GM19438 (cell line): ENCODE data around the gene SELENON.

Experiments used
- ATAC-seq: cut with Tn5 transposase; IDR thresholded peaks from one replicate; pipeline ENCODE4 v1.9.1; 2021; ENCODE audit warnings: low read depth; ENCODE audit not compliant: unreplicated experiment

The SELENON gene, protein sequence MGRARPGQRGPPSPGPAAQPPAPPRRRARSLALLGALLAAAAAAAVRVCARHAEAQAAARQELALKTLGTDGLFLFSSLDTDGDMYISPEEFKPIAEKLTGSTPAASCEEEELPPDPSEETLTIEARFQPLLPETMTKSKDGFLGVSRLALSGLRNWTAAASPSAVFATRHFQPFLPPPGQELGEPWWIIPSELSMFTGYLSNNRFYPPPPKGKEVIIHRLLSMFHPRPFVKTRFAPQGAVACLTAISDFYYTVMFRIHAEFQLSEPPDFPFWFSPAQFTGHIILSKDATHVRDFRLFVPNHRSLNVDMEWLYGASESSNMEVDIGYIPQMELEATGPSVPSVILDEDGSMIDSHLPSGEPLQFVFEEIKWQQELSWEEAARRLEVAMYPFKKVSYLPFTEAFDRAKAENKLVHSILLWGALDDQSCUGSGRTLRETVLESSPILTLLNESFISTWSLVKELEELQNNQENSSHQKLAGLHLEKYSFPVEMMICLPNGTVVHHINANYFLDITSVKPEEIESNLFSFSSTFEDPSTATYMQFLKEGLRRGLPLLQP

GRCh38 chr1:25799935-25800702 is at the start of gene SELENON:
TSS of gene SELENON (plus strand) at chr1:25800193. CDS start at chr1:25800231, 38 bp downstream.
- no peak for ATAC-seq

DNA sequence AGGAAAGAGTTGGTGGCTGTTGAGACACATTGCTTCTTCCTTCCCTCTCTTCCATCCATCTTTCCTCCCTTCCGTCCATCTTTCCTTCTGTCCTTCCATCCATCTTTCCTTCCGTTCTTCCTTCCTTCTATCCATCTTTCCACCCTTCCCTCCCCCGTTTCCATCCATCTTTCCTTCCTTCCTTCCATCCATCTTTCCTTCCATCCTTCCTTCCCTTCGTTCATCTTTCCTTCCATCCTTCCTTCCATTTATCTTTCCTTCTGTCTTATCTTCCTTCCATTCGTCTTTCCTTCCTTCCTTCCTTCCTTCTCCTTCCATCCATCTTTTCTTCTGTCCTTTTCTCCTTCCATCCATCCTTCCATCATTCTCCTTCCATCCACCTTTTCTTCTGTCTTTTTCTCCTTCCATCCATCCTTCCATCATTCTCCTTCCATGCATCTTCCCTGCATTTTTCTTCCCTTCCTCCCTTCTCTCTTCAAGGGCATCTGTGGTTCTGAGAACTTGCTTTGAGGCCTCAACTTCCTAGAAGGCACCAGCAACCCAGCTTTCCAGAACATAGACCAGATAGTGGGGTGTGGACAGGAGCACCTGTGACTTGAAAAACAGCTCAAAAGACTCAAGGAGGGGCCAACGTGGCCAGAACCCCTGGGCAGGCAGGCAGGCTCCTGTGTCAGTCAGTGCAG is 48.9 kb upstream of the SELENON start:
- no peak for ATAC-seq

DNA sequence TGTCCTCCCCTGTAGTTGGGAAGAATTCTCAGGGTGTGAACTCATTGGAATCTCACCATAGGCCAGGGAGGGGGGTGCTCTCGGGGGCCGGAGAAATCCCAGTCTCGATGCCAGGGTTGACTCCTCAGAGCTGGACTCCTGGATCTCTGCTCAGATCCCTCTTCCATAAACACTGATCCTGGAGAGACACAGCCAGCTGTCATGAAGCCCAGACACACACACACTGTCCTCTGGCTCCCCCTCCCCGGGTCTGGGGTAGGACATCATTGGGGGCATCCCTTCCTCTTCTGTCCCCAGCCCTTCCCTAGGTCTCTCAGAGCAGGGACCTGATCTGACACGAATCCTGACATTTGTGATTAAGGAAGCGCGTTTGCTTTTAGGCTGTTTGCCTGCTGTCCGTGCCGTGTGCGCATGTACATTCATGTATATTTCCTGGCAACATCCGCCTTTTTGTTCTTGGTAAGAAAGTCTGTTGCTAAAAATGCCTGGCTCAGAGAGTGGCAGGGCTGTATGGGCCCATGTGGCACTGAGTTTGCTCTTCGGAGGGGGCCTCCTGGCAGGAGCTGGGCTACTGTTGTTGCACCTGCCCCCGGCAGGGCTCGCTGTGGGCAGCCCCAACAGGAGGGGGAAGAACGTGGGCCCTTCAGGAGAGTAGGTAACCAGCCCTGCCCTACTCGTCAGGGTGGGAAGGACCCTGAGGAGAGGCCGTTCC is 45.4 kb upstream of the SELENON start:
- no peak for ATAC-seq

DNA sequence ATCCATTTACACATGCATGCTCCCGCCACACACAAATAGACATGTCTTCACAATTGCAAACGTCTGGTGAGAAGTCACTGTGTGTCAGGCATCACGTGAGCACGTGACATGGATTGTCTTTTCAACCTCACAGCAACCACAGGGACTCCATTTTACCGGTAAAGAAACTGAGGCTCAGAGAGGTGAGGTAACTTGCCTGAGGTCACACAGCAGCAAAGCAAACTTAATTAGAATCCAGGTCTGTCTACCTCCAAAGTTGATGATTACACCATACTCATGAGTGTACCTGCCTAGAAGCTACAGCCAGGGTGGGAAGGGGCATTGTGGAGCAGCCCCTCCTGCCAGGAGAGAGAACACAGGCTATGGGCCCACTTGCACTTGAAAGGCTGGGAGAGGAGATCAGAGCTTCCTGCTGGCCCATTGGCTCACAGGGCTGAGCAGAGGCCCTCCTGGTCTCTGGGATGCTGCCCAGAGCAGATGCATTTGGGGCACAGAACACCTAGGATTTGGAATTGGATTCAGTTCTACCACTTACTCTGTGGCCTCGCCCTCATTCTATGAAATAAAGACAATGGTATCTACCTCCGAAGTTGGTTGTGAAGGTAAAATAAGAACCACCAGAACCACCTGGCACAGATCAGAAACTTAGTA is 44.4 kb upstream of the SELENON start:
- no peak for ATAC-seq

GRCh38 chr1:25756215-25756614 is 43.8 kb upstream of the SELENON start:
- ATAC-seq, result no peak

DNA sequence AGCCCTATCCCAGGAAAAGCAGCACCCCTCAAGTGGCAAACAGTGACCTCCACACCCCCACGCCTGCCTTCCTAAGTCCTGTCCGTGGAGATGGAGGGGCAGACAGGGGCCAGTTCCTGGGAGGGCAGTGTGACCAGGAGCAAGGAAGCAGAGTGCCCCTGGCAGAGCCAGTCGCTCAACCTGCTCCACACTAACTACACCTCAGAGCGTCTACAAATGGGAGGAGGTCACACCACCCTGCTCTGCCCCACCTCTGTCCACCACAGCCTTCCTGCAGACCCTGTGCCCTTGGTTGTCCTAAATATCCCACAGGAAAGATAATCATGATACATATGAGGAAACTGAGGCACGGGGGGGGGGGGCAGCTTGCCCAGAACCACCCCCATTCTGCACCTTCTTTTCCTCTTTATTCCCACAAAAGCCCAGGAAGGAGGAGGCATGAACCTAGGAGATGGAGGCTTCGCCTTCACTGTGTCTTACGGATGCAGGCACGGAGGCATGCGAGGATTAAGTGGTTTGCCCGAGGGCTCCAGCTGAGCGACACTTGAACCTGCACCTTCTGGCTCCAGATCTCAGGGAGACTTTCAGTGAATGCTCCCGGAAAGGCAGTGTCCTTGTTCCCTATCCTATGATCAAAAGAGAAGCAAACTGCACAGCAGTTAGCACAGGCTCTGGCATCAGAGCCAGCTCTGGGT is 42.7 kb upstream of the SELENON start:
- ATAC-seq, result no peak

GRCh38 chr1:25757846-25758185 is 42.2 kb upstream of the SELENON start:
- no peak for ATAC-seq

DNA sequence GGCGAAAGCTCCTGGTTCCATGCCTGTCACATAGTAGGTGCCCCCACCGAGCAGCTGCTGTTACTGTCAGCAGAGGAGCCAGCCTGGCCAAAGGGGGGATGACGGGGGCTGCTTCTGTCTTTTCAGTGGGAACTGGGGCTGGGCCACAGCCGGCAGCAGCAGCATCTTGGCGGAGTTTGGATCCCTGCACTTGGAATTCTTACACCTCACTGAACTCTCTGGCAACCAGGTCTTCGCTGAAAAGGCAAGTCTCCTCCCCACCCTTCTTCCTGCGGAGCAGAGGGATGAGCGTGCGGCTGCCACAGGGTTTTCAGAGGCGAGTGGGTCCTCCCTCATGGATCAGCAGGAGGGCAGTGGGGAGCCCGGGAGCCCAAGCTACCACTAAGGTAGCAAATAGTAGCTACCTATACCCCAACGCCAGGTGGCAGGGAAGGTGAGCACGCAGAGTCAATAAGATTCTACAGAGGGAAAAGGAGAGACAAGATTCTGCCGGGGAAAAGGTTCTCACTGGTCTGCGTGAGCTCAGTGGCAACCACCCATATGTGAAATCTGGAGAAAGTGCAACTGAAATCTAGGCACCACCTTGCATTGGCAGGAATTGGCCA is 41.4 kb upstream of the SELENON start:
- ATAC-seq, result no peak

GRCh38 chr1:25760122-25760719 is 39.8 kb upstream of the SELENON start:
- no peak for ATAC-seq

DNA sequence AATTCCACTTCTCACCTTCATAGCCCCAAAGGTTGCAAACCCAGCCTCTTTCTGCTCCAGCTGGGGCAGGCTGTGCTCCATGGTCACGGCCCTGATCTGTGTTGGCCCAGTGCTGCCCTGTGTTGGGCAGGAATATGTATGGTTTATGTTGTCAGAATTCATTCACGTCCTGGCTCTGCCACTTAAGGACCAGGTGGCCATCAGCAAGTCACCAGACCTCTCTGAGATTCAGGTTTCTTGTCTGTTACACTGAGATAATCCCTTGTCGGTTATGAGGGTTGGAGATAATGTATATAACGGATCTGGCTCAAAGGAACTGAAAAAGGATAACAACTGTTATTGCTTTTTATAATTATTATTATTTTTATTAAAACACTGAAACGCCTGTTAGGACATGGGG is 39.1 kb upstream of the SELENON start:
- ATAC-seq, result no peak

- ATAC-seq, result no peak
Observed at GRCh38 chr1:25763493-25763892, 36.5 kb upstream of the SELENON start.

DNA sequence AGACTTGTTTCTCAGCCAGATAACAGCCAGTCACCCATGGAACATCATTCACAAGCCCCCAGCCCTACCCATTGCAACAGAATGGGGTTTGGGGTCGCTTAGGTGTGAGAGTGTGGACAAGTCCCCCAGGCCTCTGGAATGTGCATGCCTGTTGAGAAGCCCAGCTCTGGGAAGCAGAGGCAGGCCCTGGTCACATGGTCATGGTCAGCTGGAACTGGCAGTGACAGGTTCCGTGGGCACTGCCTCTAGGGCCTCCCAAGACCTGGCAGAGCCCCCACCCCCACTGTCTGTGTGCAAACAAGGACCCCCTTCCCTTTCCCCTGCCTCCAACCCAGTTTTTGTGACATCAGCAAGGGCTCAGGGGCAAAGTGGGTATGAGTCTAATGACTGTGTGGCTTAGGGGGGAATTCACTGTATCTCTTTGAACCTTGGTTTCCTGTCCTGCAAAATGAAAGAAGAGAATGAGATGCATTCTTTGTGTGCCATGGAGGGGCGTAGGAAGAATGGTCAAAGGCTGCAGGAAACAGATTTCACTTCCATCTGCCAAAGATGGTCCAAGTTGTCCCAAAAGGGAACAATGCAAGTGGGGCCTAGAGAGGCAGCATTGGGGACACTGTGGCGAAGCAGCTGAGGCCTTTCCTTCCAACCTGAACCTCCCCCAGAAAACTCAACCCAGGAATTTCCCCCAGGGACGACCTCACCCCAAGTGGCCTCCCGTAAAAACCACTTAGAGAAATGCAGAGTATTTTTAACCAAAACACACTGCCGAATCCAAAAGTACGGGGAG is 34.7 kb upstream of the SELENON start:
- no peak for ATAC-seq

- no peak for ATAC-seq
Observed at GRCh38 chr1:25765923-25766589, 33.9 kb upstream of the SELENON start.

DNA sequence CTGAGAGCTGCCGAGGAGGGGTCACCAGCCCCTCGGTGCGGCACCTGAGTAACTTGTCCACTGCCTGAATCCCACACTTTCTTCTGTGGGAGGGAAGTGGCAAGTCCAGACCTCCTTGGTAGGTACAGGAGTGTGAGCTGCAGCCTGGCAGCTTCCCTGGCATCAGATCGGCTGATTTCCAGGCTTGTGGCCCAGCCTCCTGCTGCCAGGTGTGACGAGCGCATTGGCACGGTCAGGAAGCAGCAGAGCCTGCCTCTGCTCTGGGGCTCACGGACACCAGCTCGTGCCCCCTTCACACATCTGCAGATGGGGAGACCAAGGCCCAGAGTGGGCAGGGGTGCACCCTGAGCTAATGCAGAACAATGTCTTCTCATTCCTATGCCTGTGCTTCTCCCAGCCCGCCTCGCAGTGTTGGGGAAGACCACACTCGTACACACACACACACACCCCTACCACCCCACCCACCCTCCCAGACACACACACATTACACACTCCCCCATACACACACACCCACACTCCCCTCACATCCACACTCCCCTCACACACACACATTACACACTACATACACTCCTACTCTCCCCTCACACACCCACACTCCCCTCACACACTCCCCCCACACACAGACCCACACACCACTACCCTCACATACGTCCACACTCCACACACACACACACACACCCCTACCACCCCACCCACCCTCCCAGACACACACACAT is 33.1 kb upstream of the SELENON start:
- no peak for ATAC-seq

DNA sequence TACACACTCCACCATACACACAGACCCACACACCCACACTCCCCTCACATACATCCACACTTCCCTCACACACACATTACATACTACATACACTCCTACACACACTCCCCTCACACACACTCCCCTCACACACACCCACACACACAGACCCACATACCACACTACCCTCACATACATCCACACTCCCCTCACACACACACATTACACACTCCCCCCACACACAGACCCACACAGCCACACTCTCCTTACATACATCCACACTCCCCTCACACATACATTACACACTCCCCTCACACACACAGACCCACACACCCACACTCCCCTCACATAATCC is 32.6 kb upstream of the SELENON start:
- ATAC-seq, result no peak

DNA sequence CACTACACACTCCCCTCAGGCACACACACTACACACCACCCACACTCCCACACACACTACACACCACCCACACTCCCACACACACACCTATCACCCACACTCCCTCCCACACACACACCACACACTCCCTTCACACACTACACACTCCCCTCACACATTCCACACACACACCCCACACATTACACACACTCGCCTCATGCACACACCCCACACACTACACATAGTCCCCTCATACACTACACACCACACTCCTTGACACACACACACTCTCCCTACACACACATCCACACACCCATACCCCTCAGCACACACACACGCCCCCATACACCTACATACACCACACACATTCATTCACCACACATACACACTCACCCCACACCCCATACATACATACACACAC is 31.0 kb upstream of the SELENON start:
- ATAC-seq, result no peak
